Neutrophil (primary cell): ENCODE results near the gene ANKIB1.
"Not testable (repeated sequence)": the region's sequence is repeated elsewhere in the genome, so short reads cannot be mapped to it uniquely, and the experiment has no call there.

ENCODE experiments used
- H3K27ac ChIP-seq: fragments of 200-600 bp; sonication (generic); 2 replicates; pipeline ENCODE4 v1.5.1; 2016; ENCODE audit warnings: mild to moderate bottlenecking, moderate library complexity
- H3K27me3 ChIP-seq: fragments of 200-600 bp; sonication (generic); 2 replicates; pipeline ENCODE4 v1.6.0; 2016; ENCODE audit warnings: mild to moderate bottlenecking
- H3K36me3 ChIP-seq: fragments of 200-600 bp; sonication (generic); 2 replicates; pipeline ENCODE4 v1.5.1; 2017
- H3K4me1 ChIP-seq, 2 experiments: fragments of 200-600 bp in 1 of 2; sonication (generic) in 1 of 2; 1 replicate in 1 of 2; 2 replicates in 1 of 2; pipeline versions ENCODE4 v1.5.1 to v1.6.1; 2013 to 2016; ENCODE audit warnings: low read depth in 1 of 2, low read length in 1 of 2, mild to moderate bottlenecking in 1 of 2, moderate library complexity in 1 of 2; ENCODE audit not compliant: control insufficient read depth in 1 of 2, insufficient read depth in 1 of 2
- H3K4me3 ChIP-seq, 2 experiments: fragments of 200-600 bp in 1 of 2; sonication (generic) in 1 of 2; 1 replicate in 1 of 2; 2 replicates in 1 of 2; pipeline ENCODE4 v1.5.1; 2013 to 2016; ENCODE audit warnings: low read depth in 1 of 2, low read length in 1 of 2, mild to moderate bottlenecking in 1 of 2, moderate library complexity in 1 of 2
- H3K9me3 ChIP-seq: fragments of 200-600 bp; sonication (generic); 2 replicates; pipeline ENCODE4 v1.5.1; 2016
- TF ChIP-seq, protein P1 (sequence below): fragments of 200-600 bp; sonication (generic); IDR thresholded peaks from 2 replicates; pipeline ENCODE4 v1.5.1; 2016; ENCODE audit warnings: antibody characterized with exemption

ANKIB1 gene

DNA sequence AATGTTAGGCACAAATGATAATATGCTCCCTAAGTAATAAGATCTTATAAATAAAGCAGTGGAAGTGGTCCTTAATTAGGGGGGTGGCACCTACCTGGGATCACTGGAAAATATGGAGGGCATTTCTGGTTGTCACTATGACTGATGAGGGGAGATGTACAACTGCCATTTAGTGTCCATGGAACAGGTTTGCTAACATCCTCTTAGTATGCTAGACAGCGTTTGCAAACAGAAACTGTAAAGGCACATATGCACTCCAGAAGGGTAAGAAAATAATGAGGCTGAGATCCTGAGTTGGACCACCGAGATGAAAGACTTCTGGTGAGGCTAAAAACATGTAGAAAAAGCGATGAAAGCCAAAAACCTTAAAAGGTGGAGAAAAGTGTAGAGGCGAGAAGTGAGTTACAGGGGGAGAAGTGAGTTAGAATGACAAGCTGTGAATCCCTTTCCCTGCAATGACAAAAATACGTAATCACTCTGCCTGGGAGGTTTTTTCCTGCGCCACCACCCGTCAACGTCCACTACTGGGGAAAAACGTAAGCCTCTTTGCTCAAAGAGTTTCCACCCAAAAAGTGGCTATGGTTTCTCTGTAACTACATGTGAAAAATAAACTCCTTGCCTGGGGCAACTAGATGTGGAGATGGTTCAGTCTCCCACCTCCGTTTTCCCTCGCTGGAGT, 827 bp upstream of the ANKIB1 start:
- Histone ChIP-seq H3K9me3 (no peaks in the 10 kb centered on the region), H3K27me3 (peaks cover 6% of the 10 kb centered on the region), H3K27ac (peak overlapping the region; percentile 88), H3K4me3 (peak overlapping the region; percentile 71 to 98), H3K36me3 (peaks cover 15% of the 10 kb centered on the region), H3K4me1 (peaks cover 24 to 27% of the 10 kb centered on the region in 2 experiments)
- TF ChIP-seq, protein P1, sequence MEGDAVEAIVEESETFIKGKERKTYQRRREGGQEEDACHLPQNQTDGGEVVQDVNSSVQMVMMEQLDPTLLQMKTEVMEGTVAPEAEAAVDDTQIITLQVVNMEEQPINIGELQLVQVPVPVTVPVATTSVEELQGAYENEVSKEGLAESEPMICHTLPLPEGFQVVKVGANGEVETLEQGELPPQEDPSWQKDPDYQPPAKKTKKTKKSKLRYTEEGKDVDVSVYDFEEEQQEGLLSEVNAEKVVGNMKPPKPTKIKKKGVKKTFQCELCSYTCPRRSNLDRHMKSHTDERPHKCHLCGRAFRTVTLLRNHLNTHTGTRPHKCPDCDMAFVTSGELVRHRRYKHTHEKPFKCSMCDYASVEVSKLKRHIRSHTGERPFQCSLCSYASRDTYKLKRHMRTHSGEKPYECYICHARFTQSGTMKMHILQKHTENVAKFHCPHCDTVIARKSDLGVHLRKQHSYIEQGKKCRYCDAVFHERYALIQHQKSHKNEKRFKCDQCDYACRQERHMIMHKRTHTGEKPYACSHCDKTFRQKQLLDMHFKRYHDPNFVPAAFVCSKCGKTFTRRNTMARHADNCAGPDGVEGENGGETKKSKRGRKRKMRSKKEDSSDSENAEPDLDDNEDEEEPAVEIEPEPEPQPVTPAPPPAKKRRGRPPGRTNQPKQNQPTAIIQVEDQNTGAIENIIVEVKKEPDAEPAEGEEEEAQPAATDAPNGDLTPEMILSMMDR, result no peak

DNA sequence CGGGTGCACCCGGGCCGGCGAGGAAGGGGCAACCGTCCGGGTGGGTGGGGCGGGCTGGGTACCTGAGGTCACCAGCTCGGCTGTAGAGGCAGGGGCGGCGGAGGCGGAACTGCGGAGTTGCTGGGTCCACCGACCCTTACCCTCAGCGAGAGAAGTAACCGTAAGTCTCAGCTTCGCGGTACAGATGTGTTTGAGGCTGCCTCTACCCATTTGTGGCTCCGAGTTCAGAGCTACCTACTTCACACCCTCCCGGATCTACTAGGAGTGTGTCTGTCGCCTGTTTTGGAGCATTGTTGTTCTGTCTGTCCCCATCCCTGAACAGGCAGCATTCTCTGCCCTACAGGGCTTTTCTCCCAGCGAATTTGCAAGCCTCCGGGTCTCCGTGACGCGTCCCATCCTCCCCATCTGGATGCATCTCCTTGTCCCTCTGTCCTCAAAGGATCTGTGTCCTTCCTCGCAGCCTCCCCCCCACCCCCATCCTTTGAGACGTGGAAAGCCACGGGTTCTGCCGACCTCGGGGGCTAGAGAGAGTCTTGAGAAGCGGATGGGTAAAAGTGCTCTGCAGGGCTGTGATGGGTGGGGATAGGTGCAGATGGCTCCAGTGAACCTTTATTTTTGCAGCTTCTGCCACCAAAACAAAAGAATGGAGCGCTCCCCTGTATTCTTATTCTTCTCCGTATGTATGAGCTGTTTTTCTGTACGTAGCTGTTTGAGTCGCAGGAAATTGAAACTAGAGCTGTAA, 757 bp downstream of the ANKIB1 start:
- TF ChIP-seq, protein P1, result no peak
- H3K27me3 ChIP-seq, result peaks cover 6% of the 10 kb centered on the region
- no peaks in the 10 kb centered on the region for H3K36me3 ChIP-seq
- H3K9me3 ChIP-seq, result no peaks in the 10 kb centered on the region
- peak overlapping the region; percentile 88 for H3K27ac ChIP-seq
- peak overlapping the region; percentile 71 to 98 for H3K4me3 ChIP-seq
- H3K4me1 ChIP-seq, result peaks cover 24 to 27% of the 10 kb centered on the region in 2 experiments

DNA sequence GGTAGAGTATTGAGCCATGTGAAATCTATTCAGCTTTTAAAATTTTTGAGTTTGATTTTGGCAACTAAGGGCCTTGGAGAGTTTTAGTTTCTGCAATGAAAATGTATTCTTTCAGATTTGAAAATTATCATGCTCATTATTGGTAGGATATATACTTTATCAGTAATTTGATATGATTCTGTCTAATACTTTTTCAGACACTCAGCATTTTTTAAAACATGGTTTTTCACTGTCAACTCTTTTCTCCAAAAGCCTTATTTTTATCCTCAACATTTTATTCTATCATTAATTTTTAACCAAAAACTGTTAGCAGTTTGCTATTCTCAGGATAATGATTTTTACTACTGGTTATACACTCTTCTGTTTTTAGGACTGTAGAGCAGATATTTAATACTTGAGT, 4.8 kb downstream of the ANKIB1 start:
- Histone ChIP-seq H3K9me3 (no peaks in the 10 kb centered on the region), H3K36me3 (no peaks in the 10 kb centered on the region), H3K27me3 (peaks cover 6% of the 10 kb centered on the region), H3K4me3 (no peak overlapping the region), H3K4me1 (peaks cover 9 to 10% of the 10 kb centered on the region in 2 experiments), H3K27ac (no peak overlapping the region)
- TF ChIP-seq, protein P1, result no peak

DNA sequence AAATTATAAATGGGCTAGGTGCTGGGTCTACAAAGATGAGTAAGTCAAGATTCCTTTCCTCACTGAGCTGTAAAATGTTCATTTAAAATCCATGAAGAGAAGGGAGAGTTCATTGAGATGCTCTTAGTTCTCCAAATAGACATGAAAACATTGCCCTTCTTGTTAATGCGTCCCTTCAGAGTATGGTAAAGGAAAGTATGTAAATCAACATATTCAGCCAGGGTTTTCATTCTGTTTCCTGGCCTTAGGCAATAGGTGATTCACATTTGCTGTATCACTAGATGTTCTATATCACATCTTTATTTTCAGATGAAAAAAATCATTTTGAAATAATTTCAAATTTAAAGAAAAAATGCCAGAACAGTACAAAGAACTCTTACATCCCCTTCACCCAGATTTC, 5.4 kb downstream of the ANKIB1 start:
- no peak overlapping the region for H3K27ac ChIP-seq

DNA sequence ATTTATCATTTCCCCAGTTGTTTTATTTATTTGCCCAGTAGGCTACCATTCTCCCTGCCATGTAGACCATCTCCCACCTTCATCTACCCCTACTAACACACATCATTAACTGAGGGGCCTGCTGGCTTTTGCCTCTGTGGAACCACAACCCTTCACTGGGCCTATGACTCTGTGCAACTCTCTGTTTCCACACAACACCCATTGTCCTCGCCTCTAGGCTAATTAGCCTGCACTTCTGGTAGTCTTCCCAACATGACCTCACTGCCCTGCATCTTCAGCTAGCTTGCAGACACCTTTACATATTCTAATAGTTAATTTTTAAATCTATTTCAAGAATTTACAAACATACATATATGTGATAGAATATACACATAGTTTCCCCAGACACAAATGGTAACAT, 7.5 kb downstream of the ANKIB1 start:
- no peaks in the 10 kb centered on the region for H3K27me3 ChIP-seq
- no peaks in the 10 kb centered on the region for H3K36me3 ChIP-seq
- no peaks in the 10 kb centered on the region for H3K4me1 ChIP-seq
- H3K4me3 ChIP-seq, result no peak overlapping the region
- H3K9me3 ChIP-seq, result no peaks in the 10 kb centered on the region
- no peak overlapping the region for H3K27ac ChIP-seq
- TF ChIP-seq, protein P1, result no peak

More for the DNA sequence above, 5.4 kb downstream of the ANKIB1 start:
- H3K9me3 ChIP-seq, result no peaks in the 10 kb centered on the region
- no peaks in the 10 kb centered on the region for H3K36me3 ChIP-seq
- H3K4me3 ChIP-seq, result no peak overlapping the region
- TF ChIP-seq, protein P1, result no peak
- peaks cover 6% of the 10 kb centered on the region for H3K27me3 ChIP-seq
- peaks cover 9 to 10% of the 10 kb centered on the region in 2 experiments for H3K4me1 ChIP-seq

GRCh38 chr7:92254800-92255199, 9.0 kb downstream of the ANKIB1 start:
- not testable (repeated sequence) for H3K9me3 ChIP-seq, H3K36me3 ChIP-seq, H3K4me1 ChIP-seq, H3K27me3 ChIP-seq, H3K4me3 ChIP-seq, H3K27ac ChIP-seq
